DND-41 (cell line): Measurements from ENCODE around the gene PDS5A.

Experiments
- CTCF ChIP-seq: IDR thresholded peaks from 2 replicates; pipeline ENCODE4 v1.5.1; 2012; ENCODE audit warnings: borderline replicate concordance, low read length, moderate library complexity, mild to moderate bottlenecking; ENCODE audit not compliant: poor library complexity, severe bottlenecking; ENCODE audit errors: extremely low read depth
- EZH2 ChIP-seq: IDR thresholded peaks from 3 replicates; pipeline ENCODE4 v1.6.1; 2012; ENCODE audit warnings: borderline replicate concordance, low read depth, mild to moderate bottlenecking, moderate library complexity, low read length, inconsistent platforms; ENCODE audit not compliant: severe bottlenecking

DNA sequence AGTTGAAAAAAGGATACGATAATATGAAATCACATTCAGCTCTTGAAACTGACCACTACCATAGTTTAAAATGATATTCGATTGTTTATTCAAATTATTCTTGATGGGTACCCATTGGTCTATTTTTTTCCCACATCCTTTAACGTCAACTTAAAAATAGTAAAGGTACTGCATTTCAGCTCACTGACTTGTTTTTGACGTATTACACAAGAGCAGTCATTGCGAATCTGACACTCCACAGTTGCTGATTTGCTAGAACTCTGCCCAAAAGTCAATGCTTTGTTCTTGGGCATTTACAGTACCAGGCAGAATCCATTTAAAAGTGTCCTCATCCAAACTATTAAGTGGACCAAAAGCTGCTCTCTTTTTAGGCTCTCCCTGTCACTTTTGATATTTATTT, 1.2 kb upstream of the PDS5A start:
- TF ChIP-seq EZH2 (no peak), CTCF (no peak)
